Tibial artery (tissue), 4 donors: ENCODE measurements around the gene RTCA.

Experiments used
- DNase-seq, 2 donors: peaks; one replicate each; pipeline ENCODE4 v3.0.0-alpha.2; 2019
- H3K27ac ChIP-seq, 2 donors: fragments of 200-600 bp; sonication (generic) in 1 of 2; 1 replicate in 1 of 2; 2 replicates in 1 of 2; pipeline ENCODE4 v1.5.1; 2018 to 2019; ENCODE audit warnings: mild to moderate bottlenecking in 1 of 2
- H3K27me3 ChIP-seq, 2 donors: fragments of 200-600 bp; sonication (generic) in 1 of 2; one replicate each; pipeline versions ENCODE4 v1.5.1 to v1.6.0; 2016 to 2019
- H3K36me3 ChIP-seq, 3 donors: fragments of 200-600 bp; sonication (generic) in 2 of 3; one replicate each; pipeline ENCODE4 v1.5.1; 2016 to 2019; ENCODE audit warnings: mild to moderate bottlenecking in 2 of 3
- H3K4me1 ChIP-seq, 4 donors: fragments of 200-600 bp; sonication (generic) in 2 of 4; 1 replicate in 3 of 4; 2 replicates in 1 of 4; pipeline ENCODE4 v1.5.1; 2016 to 2019
- H3K4me3 ChIP-seq, 2 donors: fragments of 200-600 bp; sonication (generic) in 1 of 2; 1 replicate in 1 of 2; 2 replicates in 1 of 2; pipeline ENCODE4 v1.5.1; 2018 to 2019; ENCODE audit warnings: mild to moderate bottlenecking in 2 of 2
- H3K9me3 ChIP-seq, 3 donors: fragments of 200-600 bp; sonication (generic) in 1 of 3; one replicate each; pipeline ENCODE4 v1.5.1; 2016 to 2019
- CTCF ChIP-seq, 2 experiments: fragments of 200-600 bp in 1 of 2; fragments of 450-650 bp in 1 of 2; IDR thresholded peaks; one replicate each; pipeline ENCODE4 v1.5.1; 2017 to 2019; ENCODE audit warnings: antibody characterized with exemption in 2 of 2, mild to moderate bottlenecking in 1 of 2, moderate library complexity in 1 of 2
- intact Hi-C: fragments of 100-400 bp; cut with DNase I; formaldehyde crosslinking; loops from one replicate; pipeline ENCODE4 v1.15.0; 2023; ENCODE audit warnings: low total_unique reads

Gene RTCA

GRCh38 chr1:100321100-100321493, 55.1 kb downstream of the RTCA start:
- H3K9me3 ChIP-seq: peaks cover 0 to 15% (median 11%) of the 10 kb centered on the region in 3 donors
- no peak for TF ChIP-seq CTCF (IDR thresholded peaks at IDR 0.05)
- no peak overlapping the region for H3K27ac ChIP-seq
- no peaks in the 10 kb centered on the region for H3K4me1 ChIP-seq
- intact Hi-C loops: no loop called here
- H3K4me3 ChIP-seq: no peak overlapping the region
- no peaks in the 10 kb centered on the region for H3K27me3 ChIP-seq
- no peaks in the 10 kb centered on the region for H3K36me3 ChIP-seq
- no peak for DNase-seq

GRCh38 chr1:100321506-100321905, 55.5 kb downstream of the RTCA start:
- Histone ChIP-seq H3K4me1 (no peaks in the 10 kb centered on the region), H3K36me3 (no peaks in the 10 kb centered on the region), H3K9me3 (peaks cover 0 to 14% (median 11%) of the 10 kb centered on the region in 3 donors), H3K27ac (no peak overlapping the region), H3K27me3 (no peaks in the 10 kb centered on the region), H3K4me3 (no peak overlapping the region)
- no peak for TF ChIP-seq CTCF (IDR thresholded peaks at IDR 0.05)
- intact Hi-C loops: no loop called here
- no peak for DNase-seq

GRCh38 chr1:100322436-100323211, 56.6 kb downstream of the RTCA start:
- Histone ChIP-seq H3K9me3 (peaks cover 0 to 14% (median 11%) of the 10 kb centered on the region in 3 donors), H3K36me3 (no peaks in the 10 kb centered on the region), H3K4me3 (no peak overlapping the region), H3K4me1 (no peaks in the 10 kb centered on the region), H3K27ac (no peak overlapping the region), H3K27me3 (no peaks in the 10 kb centered on the region)
- TF ChIP-seq CTCF (IDR thresholded peaks at IDR 0.05): no peak
- intact Hi-C loops: no loop called here
- no peak for DNase-seq

- intact Hi-C loops: no loop called here
- no peak overlapping the region for H3K27ac ChIP-seq
- no peak for DNase-seq
Measured at GRCh38 chr1:100323419-100324106, 57.5 kb downstream of the RTCA start.

More at GRCh38 chr1:100323419-100324106, 57.5 kb downstream of the RTCA start:
- no peak overlapping the region for H3K4me3 ChIP-seq
- no peaks in the 10 kb centered on the region for H3K27me3 ChIP-seq
- H3K4me1 ChIP-seq: no peaks in the 10 kb centered on the region
- TF ChIP-seq CTCF (IDR thresholded peaks at IDR 0.05): no peak
- no peaks in the 10 kb centered on the region for H3K36me3 ChIP-seq
- H3K9me3 ChIP-seq: peaks cover 0 to 13% (median 11%) of the 10 kb centered on the region in 3 donors
